ENCODE results near the gene FANCB.

DNA sequence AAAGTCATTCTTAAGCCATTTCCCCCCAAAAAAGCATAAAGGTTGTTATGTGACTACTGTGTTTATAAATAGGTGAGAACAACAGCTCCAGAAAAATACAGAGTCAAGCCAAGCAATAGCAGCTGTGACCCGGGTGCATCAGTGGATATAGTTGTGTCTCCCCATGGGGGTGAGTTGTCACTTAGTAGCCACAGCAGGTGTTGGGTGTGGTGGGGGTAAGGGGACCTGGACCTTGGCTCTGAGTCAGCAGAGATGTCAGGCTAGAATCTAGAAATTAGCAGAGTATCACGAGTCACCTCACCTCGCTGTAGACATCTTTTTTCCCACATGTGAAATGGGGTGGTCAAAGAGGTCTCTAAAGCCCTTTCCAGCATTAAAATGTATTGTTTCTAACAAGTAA, 42.7 kb upstream of the FANCB start:
- TF ChIP-seq, protein P1, sequence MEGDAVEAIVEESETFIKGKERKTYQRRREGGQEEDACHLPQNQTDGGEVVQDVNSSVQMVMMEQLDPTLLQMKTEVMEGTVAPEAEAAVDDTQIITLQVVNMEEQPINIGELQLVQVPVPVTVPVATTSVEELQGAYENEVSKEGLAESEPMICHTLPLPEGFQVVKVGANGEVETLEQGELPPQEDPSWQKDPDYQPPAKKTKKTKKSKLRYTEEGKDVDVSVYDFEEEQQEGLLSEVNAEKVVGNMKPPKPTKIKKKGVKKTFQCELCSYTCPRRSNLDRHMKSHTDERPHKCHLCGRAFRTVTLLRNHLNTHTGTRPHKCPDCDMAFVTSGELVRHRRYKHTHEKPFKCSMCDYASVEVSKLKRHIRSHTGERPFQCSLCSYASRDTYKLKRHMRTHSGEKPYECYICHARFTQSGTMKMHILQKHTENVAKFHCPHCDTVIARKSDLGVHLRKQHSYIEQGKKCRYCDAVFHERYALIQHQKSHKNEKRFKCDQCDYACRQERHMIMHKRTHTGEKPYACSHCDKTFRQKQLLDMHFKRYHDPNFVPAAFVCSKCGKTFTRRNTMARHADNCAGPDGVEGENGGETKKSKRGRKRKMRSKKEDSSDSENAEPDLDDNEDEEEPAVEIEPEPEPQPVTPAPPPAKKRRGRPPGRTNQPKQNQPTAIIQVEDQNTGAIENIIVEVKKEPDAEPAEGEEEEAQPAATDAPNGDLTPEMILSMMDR (tag by site-specific recombination; IDR thresholded peaks at IDR 0.05), result no peak
- TF ChIP-seq ZNF169 (tag by site-specific recombination; IDR thresholded peaks at IDR 0.05), result no peak
- TF ChIP-seq ZNF140 (tag by site-specific recombination; IDR thresholded peaks at IDR 0.05), result no peak
- TF ChIP-seq ZNF707 (tag by site-specific recombination; IDR thresholded peaks at IDR 0.05), result no peak
- TF ChIP-seq ZNF777 (tag by site-specific recombination; IDR thresholded peaks at IDR 0.05; ENCODE audit: borderline replicate concordance), result no peak
- TF ChIP-seq ZNF510 (tag by site-specific recombination; IDR thresholded peaks at IDR 0.05; ENCODE audit: insufficient replicate concordance), result no peak
- TF ChIP-seq ZNF548 (tag by site-specific recombination; IDR thresholded peaks at IDR 0.05), result no peak
- TF ChIP-seq ZBTB8A (tag by site-specific recombination; IDR thresholded peaks at IDR 0.05), result no peak
- no peak for TF ChIP-seq ZNF133 (tag by site-specific recombination; IDR thresholded peaks at IDR 0.05)
- no peak for TF ChIP-seq ZBTB11 (tag by site-specific recombination; conservative IDR thresholded peaks at IDR 0.05; ENCODE audit: low read depth)
- TF ChIP-seq ZNF302 (tag by site-specific recombination; IDR thresholded peaks at IDR 0.05; ENCODE audit: low read depth), result no peak
- no peak for TF ChIP-seq REST (tag by site-specific recombination; IDR thresholded peaks at IDR 0.05)
- TF ChIP-seq ZNF132 (tag by site-specific recombination; IDR thresholded peaks at IDR 0.05; ENCODE audit: borderline replicate concordance), result no peak
- TF ChIP-seq ZSCAN30 (tag by site-specific recombination; IDR thresholded peaks at IDR 0.05), result no peak
